ENCODE measurements around the gene SPAG4. TPM values are rescaled to one million over a fixed set of nuclear protein-coding genes. Genes with fewer than 3 reads are reported as not detected.

SPAG4 gene
- polyA plus RNA-seq, 1 donor (not counting 4 experiments of a cell fraction or from before 2014, with no cell fraction given) = 0.93 TPM

DNA sequence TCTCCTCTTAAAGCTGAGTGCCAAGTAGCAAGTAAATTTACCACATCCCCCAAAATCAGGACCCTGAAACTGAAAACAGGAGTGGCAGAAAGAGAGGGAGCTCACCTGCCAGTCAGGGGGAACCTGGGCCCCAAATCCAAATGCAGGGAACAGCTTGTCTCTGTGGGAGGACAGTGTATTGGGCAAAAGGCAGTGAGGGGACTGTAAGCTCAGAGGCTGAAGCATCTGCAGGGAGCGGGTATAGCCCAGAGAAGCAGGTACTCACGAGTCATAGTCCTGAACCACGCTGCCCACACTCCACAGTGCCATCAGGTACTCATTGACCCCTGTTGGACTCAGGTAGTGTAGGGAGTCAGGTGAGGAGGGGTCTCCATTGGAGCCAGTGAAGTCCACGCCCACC lies 15.0 kb downstream of the SPAG4 start:
- peaks cover 9% of the 10 kb centered on the region for H3K4me1 ChIP-seq (ENCODE audit: control insufficient read depth, extremely low read depth, insufficient read depth, low read length)
- no peaks in the 10 kb centered on the region for H3K9me1 ChIP-seq (ENCODE audit: control insufficient read depth, extremely low read depth, insufficient read depth, low read length)
- H4K20me1 ChIP-seq (ENCODE audit: control insufficient read depth, extremely low read depth, insufficient read depth, low read length) = peaks cover 2% of the 10 kb centered on the region
- no peak overlapping the region for H2AFZ ChIP-seq (ENCODE audit: control insufficient read depth, low read length)
- TF ChIP-seq EZH2 (IDR thresholded peaks at IDR 0.05; ENCODE audit: low read length) = no peak
- TF ChIP-seq, protein P1, sequence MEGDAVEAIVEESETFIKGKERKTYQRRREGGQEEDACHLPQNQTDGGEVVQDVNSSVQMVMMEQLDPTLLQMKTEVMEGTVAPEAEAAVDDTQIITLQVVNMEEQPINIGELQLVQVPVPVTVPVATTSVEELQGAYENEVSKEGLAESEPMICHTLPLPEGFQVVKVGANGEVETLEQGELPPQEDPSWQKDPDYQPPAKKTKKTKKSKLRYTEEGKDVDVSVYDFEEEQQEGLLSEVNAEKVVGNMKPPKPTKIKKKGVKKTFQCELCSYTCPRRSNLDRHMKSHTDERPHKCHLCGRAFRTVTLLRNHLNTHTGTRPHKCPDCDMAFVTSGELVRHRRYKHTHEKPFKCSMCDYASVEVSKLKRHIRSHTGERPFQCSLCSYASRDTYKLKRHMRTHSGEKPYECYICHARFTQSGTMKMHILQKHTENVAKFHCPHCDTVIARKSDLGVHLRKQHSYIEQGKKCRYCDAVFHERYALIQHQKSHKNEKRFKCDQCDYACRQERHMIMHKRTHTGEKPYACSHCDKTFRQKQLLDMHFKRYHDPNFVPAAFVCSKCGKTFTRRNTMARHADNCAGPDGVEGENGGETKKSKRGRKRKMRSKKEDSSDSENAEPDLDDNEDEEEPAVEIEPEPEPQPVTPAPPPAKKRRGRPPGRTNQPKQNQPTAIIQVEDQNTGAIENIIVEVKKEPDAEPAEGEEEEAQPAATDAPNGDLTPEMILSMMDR (optimal IDR thresholded peaks at IDR 0.05 in 1 of 3, IDR thresholded peaks at IDR 0.05 in 1 of 3, conservative IDR thresholded peaks at IDR 0.05 in 1 of 3; ENCODE audit: extremely low read depth in 1 of 3, insufficient read depth in 2 of 3, low read length in 3 of 3) = no peak
- H3K36me3 ChIP-seq (ENCODE audit: control insufficient read depth in 2 of 2, extremely low read depth in 1 of 2, insufficient read depth in 2 of 2, low read length in 2 of 2) = peaks cover 29 to 40% of the 10 kb centered on the region in 2 experiments
- FAIRE-seq (no peak), DNase-seq (ENCODE audit: low read depth, low spot score) (no peak)
- H3K9ac ChIP-seq (ENCODE audit: control insufficient read depth, extremely low read depth, insufficient read depth, low read length) = no peak overlapping the region
- H3K27me3 ChIP-seq (ENCODE audit: control insufficient read depth, extremely low read depth, insufficient read depth, low read length) = no peaks in the 10 kb centered on the region
- no peak overlapping the region for H3K27ac ChIP-seq (ENCODE audit: control insufficient read depth, insufficient read depth, low read length)
- no peak overlapping the region for H3K4me2 ChIP-seq (ENCODE audit: control insufficient read depth, extremely low read depth, insufficient read depth, low read depth, low read length)
- H3K79me2 ChIP-seq (ENCODE audit: control insufficient read depth, insufficient read depth, low read length) = peaks cover 3% of the 10 kb centered on the region
- dilution Hi-C loops (cut with MboI; ENCODE audit: extremely low pct_ligation_motif_present, low sequenced_read_pairs) = no loop called here
- no peaks in the 10 kb centered on the region for H3K9me3 ChIP-seq (ENCODE audit: control insufficient read depth, low read depth, low read length)
- no peak overlapping the region for H3K4me3 ChIP-seq (ENCODE audit: control insufficient read depth in 2 of 3, extremely low read depth in 1 of 3, insufficient read depth in 2 of 3, low read depth in 1 of 3, low read length in 3 of 3)

DNA sequence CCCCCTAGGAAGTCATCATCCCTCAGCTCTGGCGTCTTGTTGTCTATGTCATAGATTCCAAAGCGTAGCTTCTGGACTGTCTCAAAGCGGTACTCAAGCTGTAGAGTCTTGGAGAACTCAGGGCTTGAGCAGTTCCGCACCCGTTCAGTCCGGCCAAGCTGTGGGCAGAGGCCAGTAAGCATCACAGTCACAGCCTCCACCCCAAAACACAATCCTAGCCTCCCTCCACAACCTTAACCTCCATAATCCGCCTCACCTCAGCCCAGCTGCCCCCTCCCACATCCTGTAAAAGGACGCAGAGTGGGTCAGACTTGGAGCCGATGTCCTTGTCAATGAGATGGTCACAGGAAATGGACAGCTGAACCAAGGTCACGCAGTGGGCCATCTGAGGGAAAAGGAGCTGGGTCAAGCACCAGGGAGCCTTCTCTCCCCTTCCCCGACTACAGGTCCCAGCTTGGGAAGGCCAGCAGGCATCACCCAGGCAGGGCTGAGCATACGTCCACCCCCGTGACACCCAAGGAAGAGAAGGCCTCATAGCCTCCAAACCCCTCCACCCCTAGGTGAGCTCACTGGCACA lies 17.0 kb downstream of the SPAG4 start:
- no peak overlapping the region for H3K4me2 ChIP-seq (ENCODE audit: control insufficient read depth, extremely low read depth, insufficient read depth, low read depth, low read length)
- H2AFZ ChIP-seq (ENCODE audit: control insufficient read depth, low read length) = no peak overlapping the region
- dilution Hi-C loops (cut with MboI; ENCODE audit: extremely low pct_ligation_motif_present, low sequenced_read_pairs) = no loop called here
- H3K36me3 ChIP-seq (ENCODE audit: control insufficient read depth in 2 of 2, extremely low read depth in 1 of 2, insufficient read depth in 2 of 2, low read length in 2 of 2) = peaks cover 21 to 25% of the 10 kb centered on the region in 2 experiments
- H3K4me3 ChIP-seq (ENCODE audit: control insufficient read depth in 2 of 3, extremely low read depth in 1 of 3, insufficient read depth in 2 of 3, low read depth in 1 of 3, low read length in 3 of 3) = no peak overlapping the region
- no peaks in the 10 kb centered on the region for H3K4me1 ChIP-seq (ENCODE audit: control insufficient read depth, extremely low read depth, insufficient read depth, low read length)
- no peak overlapping the region for H3K27ac ChIP-seq (ENCODE audit: control insufficient read depth, insufficient read depth, low read length)
- H3K9ac ChIP-seq (ENCODE audit: control insufficient read depth, extremely low read depth, insufficient read depth, low read length) = no peak overlapping the region
- peaks cover 18% of the 10 kb centered on the region for H3K79me2 ChIP-seq (ENCODE audit: control insufficient read depth, insufficient read depth, low read length)
- DNase-seq (ENCODE audit: low read depth, low spot score) (no peak), FAIRE-seq (no peak)
- no peak for TF ChIP-seq EZH2 (IDR thresholded peaks at IDR 0.05; ENCODE audit: low read length)
- TF ChIP-seq, protein P1 (optimal IDR thresholded peaks at IDR 0.05 in 1 of 3, IDR thresholded peaks at IDR 0.05 in 1 of 3, conservative IDR thresholded peaks at IDR 0.05 in 1 of 3; ENCODE audit: extremely low read depth in 1 of 3, insufficient read depth in 2 of 3, low read length in 3 of 3) = no peak
- no peaks in the 10 kb centered on the region for H3K9me3 ChIP-seq (ENCODE audit: control insufficient read depth, low read depth, low read length)
- H3K9me1 ChIP-seq (ENCODE audit: control insufficient read depth, extremely low read depth, insufficient read depth, low read length) = no peaks in the 10 kb centered on the region
- peaks cover 5% of the 10 kb centered on the region for H4K20me1 ChIP-seq (ENCODE audit: control insufficient read depth, extremely low read depth, insufficient read depth, low read length)
- H3K27me3 ChIP-seq (ENCODE audit: control insufficient read depth, extremely low read depth, insufficient read depth, low read length) = no peaks in the 10 kb centered on the region
